WTC11 (cell line): ENCODE data around the gene PAPOLA. TPM values are rescaled to one million over a fixed set of nuclear protein-coding genes. Genes with fewer than 3 reads are reported as not detected.

Experiments used
- ATAC-seq: fragments of 200-7000 bp; cut with Tn5 transposase; 2 replicates; pipeline ENCODE4 v1.10.0; 2021; ENCODE audit warnings: mild to moderate bottlenecking, moderate library complexity
- CTCF ChIA-PET: fragments of 300-600 bp; sonication (Branson Sonifier 250); formaldehyde crosslinking; loops from one replicate; lab custom pipeline; 2021; ENCODE audit warnings: antibody characterized with exemption; lab: Charles Lee
- POLR2A ChIA-PET: fragments of 350-600 bp; sonication (Branson Sonifier 250); formaldehyde crosslinking; loops from one replicate; lab custom pipeline; 2021; ENCODE audit warnings: antibody characterized with exemption; lab: Charles Lee
- DNase-seq: peaks from one replicate; pipeline ENCODE4 v3.0.0; 2021; ENCODE audit warnings: low spot score
- H3K27ac Mint-ChIP-seq: 2 replicates; pipeline ENCODE4 v1.8.0; 2021; ENCODE audit warnings: mixed read lengths
- H3K27me3 Mint-ChIP-seq: 2 replicates; pipeline ENCODE4 v1.8.0; 2021; ENCODE audit warnings: low read depth, mild to moderate bottlenecking, moderate library complexity, mixed read lengths
- H3K36me3 Mint-ChIP-seq: 2 replicates; pipeline ENCODE4 v1.8.0; 2021; ENCODE audit warnings: mixed read lengths
- H3K4me1 Mint-ChIP-seq: 2 replicates; pipeline ENCODE4 v1.8.0; 2022; ENCODE audit warnings: mixed read lengths
- H3K4me3 Mint-ChIP-seq: 2 replicates; pipeline ENCODE4 v1.8.0; 2021; ENCODE audit warnings: mild to moderate bottlenecking, moderate library complexity, mixed read lengths
- H3K9me3 Mint-ChIP-seq: 2 replicates; pipeline ENCODE4 v1.8.0; 2021; ENCODE audit warnings: mixed read lengths
- ATF2 ChIP-seq: sonication (generic); formaldehyde crosslinking; IDR thresholded peaks from 2 replicates; pipeline ENCODE4 v1.8.1; 2022; ENCODE audit warnings: low read depth, missing genetic modification reagents, borderline replicate concordance
- CBFB ChIP-seq: sonication (generic); formaldehyde crosslinking; IDR thresholded peaks from 2 replicates; pipeline ENCODE4 v1.8.1; 2022; ENCODE audit warnings: mild to moderate bottlenecking, low read depth, missing genetic modification reagents
- CREB1 ChIP-seq: sonication (generic); formaldehyde crosslinking; IDR thresholded peaks from 2 replicates; pipeline ENCODE4 v1.8.0; 2023; ENCODE audit warnings: mild to moderate bottlenecking, missing genetic modification reagents
- CREM ChIP-seq: sonication (generic); formaldehyde crosslinking; IDR thresholded peaks from 2 replicates; pipeline ENCODE4 v1.8.1; 2022; ENCODE audit warnings: mild to moderate bottlenecking, missing genetic modification reagents, moderate library complexity
- E2F5 ChIP-seq: sonication (generic); formaldehyde crosslinking; IDR thresholded peaks from 2 replicates; pipeline ENCODE4 v1.8.1; 2022; ENCODE audit warnings: mild to moderate bottlenecking, moderate library complexity, missing genetic modification reagents
- ELF4 ChIP-seq: sonication (generic); formaldehyde crosslinking; IDR thresholded peaks from 2 replicates; pipeline ENCODE4 v1.8.1; 2022; ENCODE audit warnings: low read depth, mild to moderate bottlenecking, moderate library complexity, missing genetic modification reagents
- EMX1 ChIP-seq: fragments of 250-450 bp; sonication (Bioruptor Pico); IDR thresholded peaks from 2 replicates; pipeline ENCODE4 v1.8.0; 2021; ENCODE audit warnings: mild to moderate bottlenecking
- ETV6 ChIP-seq: sonication (generic); formaldehyde crosslinking; IDR thresholded peaks from 2 replicates; pipeline ENCODE4 v1.8.1; 2022; ENCODE audit warnings: mild to moderate bottlenecking, missing genetic modification reagents
- FOXP4 ChIP-seq: sonication (generic); formaldehyde crosslinking; IDR thresholded peaks from 2 replicates; pipeline ENCODE4 v1.8.0; 2022; ENCODE audit warnings: mild to moderate bottlenecking, missing genetic modification reagents
- GABPB1 ChIP-seq: sonication (generic); formaldehyde crosslinking; IDR thresholded peaks from 2 replicates; pipeline ENCODE4 v1.8.1; 2023; ENCODE audit warnings: mild to moderate bottlenecking, missing genetic modification reagents
- GRHL2 ChIP-seq: fragments of 250-450 bp; sonication (Bioruptor Pico); IDR thresholded peaks from 2 replicates; pipeline ENCODE4 v1.8.0; 2022; ENCODE audit warnings: mild to moderate bottlenecking, moderate library complexity; ENCODE audit not compliant: insufficient replicate concordance, severe bottlenecking
- GTF2I ChIP-seq: fragments of 250-450 bp; sonication (Bioruptor Pico); conservative IDR thresholded peaks from 2 replicates; pipeline ENCODE4 v1.4.0; 2021; ENCODE audit warnings: mild to moderate bottlenecking
- KAT7 ChIP-seq: sonication (generic); formaldehyde crosslinking; IDR thresholded peaks from 2 replicates; pipeline ENCODE4 v1.8.1; 2023; ENCODE audit warnings: missing genetic modification reagents, mild to moderate bottlenecking, borderline replicate concordance
- MLX ChIP-seq: sonication (generic); formaldehyde crosslinking; IDR thresholded peaks from 2 replicates; pipeline ENCODE4 v1.8.1; 2023; ENCODE audit warnings: mild to moderate bottlenecking, missing genetic modification reagents, moderate library complexity
- NFE2L1 ChIP-seq: sonication (generic); formaldehyde crosslinking; IDR thresholded peaks from 2 replicates; pipeline ENCODE4 v1.8.1; 2023; ENCODE audit warnings: missing genetic modification reagents
- NFYB ChIP-seq: sonication (generic); formaldehyde crosslinking; conservative IDR thresholded peaks from 2 replicates; pipeline ENCODE4 v1.8.0; 2022; ENCODE audit warnings: low read depth, missing genetic modification reagents
- NR3C1 ChIP-seq: sonication (generic); formaldehyde crosslinking; conservative IDR thresholded peaks from 2 replicates; pipeline ENCODE4 v1.8.1; 2023; ENCODE audit warnings: low read depth, mild to moderate bottlenecking, missing genetic modification reagents
- OVOL2 ChIP-seq: fragments of 250-450 bp; sonication (Bioruptor Pico); IDR thresholded peaks from 2 replicates; pipeline ENCODE4 v1.9.0; 2021; ENCODE audit warnings: mild to moderate bottlenecking, borderline replicate concordance
- PREB ChIP-seq: sonication (generic); formaldehyde crosslinking; IDR thresholded peaks from 2 replicates; pipeline ENCODE4 v1.8.1; 2022; ENCODE audit warnings: mild to moderate bottlenecking, missing genetic modification reagents, moderate library complexity, borderline replicate concordance
- TP53 ChIP-seq: sonication (generic); formaldehyde crosslinking; IDR thresholded peaks from 2 replicates; pipeline ENCODE4 v1.8.1; 2023; ENCODE audit warnings: mild to moderate bottlenecking, missing genetic modification reagents
- ZNF263 ChIP-seq: sonication (generic); formaldehyde crosslinking; IDR thresholded peaks from 2 replicates; pipeline ENCODE4 v1.8.1; 2022; ENCODE audit warnings: low read depth, mild to moderate bottlenecking, moderate library complexity, missing genetic modification reagents
- ZNF317 ChIP-seq: sonication (generic); formaldehyde crosslinking; IDR thresholded peaks from 2 replicates; pipeline ENCODE4 v1.8.1; 2023; ENCODE audit warnings: low read depth, mild to moderate bottlenecking, moderate library complexity, missing genetic modification reagents, borderline replicate concordance
- ZNF416 ChIP-seq: fragments of 250-450 bp; sonication (Bioruptor Pico); IDR thresholded peaks from 2 replicates; pipeline ENCODE4 v1.9.0; 2021; ENCODE audit warnings: mild to moderate bottlenecking, inconsistent platforms
- ZSCAN18 ChIP-seq: fragments of 250-450 bp; sonication (Bioruptor Pico); IDR thresholded peaks from 2 replicates; pipeline ENCODE4 v2.1.2; 2022; ENCODE audit warnings: mild to moderate bottlenecking, moderate library complexity
- total RNA-seq: library from RNA; stranded (reverse); gene quantifications from 3 replicates; pipeline ENCODE4 v1.2.3, GENCODE V29; 2021

Gene PAPOLA
- total RNA-seq, 1 experiment from 2014 or later, result 210 TPM

GRCh38 chr14:96501740-96502620 lies at the start of gene PAPOLA (continued):
- TF ChIP-seq ZSCAN18 (CRISPR knock-in tag), result no peak
- 0 out of 2 replicates have a peak, but pooled peaks have one; percentile 45 for TF ChIP-seq MLX (CRISPR knock-in tag)
- peak; percentile 85; the same call in 1 of the 2 replicates for TF ChIP-seq ZNF416 (CRISPR knock-in tag)
- TF ChIP-seq E2F5 (CRISPR knock-in tag), result peak; percentile 98
- TF ChIP-seq GABPB1, result peak; percentile 49
- 0 out of 2 replicates have a peak, but pooled peaks have one; percentile 47 for TF ChIP-seq ELF4 (CRISPR knock-in tag)
- TF ChIP-seq, all 79 proteins: peak for 28

GRCh38 chr14:96452684-96453083 lies 49.5 kb upstream of the PAPOLA start:
- Mint-ChIP-seq H3K27me3 (no peaks in the 10 kb centered on the region), H3K9me3 (no peaks in the 10 kb centered on the region), H3K4me3 (no peak overlapping the region), H3K36me3 (no peaks in the 10 kb centered on the region), H3K4me1 (no peaks in the 10 kb centered on the region), H3K27ac (no peak overlapping the region)
- DNase-seq (no peak), ATAC-seq (no peak)
- CTCF ChIA-PET, result no interaction called here
- POLR2A ChIA-PET, result no interaction called here
- TF ChIP-seq NFE2L1, result no peak
- TF ChIP-seq OVOL2, result no peak
- no peak for TF ChIP-seq NFYB (CRISPR knock-in tag)
- TF ChIP-seq CREB1 (CRISPR knock-in tag), result no peak
- no peak for TF ChIP-seq CBFB (CRISPR knock-in tag)
- TF ChIP-seq EMX1 (CRISPR knock-in tag), result no peak
- TF ChIP-seq ATF2, result no peak
- TF ChIP-seq ZNF317 (CRISPR knock-in tag), result no peak

GRCh38 chr14:96455588-96455987 lies 46.6 kb upstream of the PAPOLA start:
- DNase-seq (no peak), ATAC-seq (no peak)
- H3K4me3 Mint-ChIP-seq, result no peak overlapping the region
- ChIA-PET CTCF (no interaction called here), POLR2A (no interaction called here)
- H3K9me3 Mint-ChIP-seq, result no peaks in the 10 kb centered on the region
- no peaks in the 10 kb centered on the region for H3K36me3 Mint-ChIP-seq
- no peaks in the 10 kb centered on the region for H3K27me3 Mint-ChIP-seq
- H3K27ac Mint-ChIP-seq, result no peak overlapping the region
- H3K4me1 Mint-ChIP-seq, result no peaks in the 10 kb centered on the region
- TF ChIP-seq NFE2L1, result no peak
- TF ChIP-seq KAT7 (CRISPR knock-in tag), result no peak
- no peak for TF ChIP-seq GRHL2 (CRISPR knock-in tag)
- no peak for TF ChIP-seq ZNF263 (CRISPR knock-in tag)
- TF ChIP-seq TP53 (CRISPR knock-in tag), result no peak
- TF ChIP-seq CREM (CRISPR knock-in tag), result no peak
- TF ChIP-seq ETV6 (CRISPR knock-in tag), result no peak
- TF ChIP-seq GTF2I, result no peak
- TF ChIP-seq PREB (CRISPR knock-in tag), result no peak
- TF ChIP-seq FOXP4 (CRISPR knock-in tag), result no peak
- no peak for TF ChIP-seq NR3C1 (CRISPR knock-in tag)
